Fibroblast of upper back skin (primary cell): ENCODE measurements around the gene PACRG.
"Not testable (repeated sequence)": the region's sequence is repeated elsewhere in the genome, so short reads cannot be mapped to it uniquely, and the experiment has no call there.

ENCODE experiments used
- DNase-seq: peaks from one replicate; pipeline ENCODE4 v3.0.0-alpha.2; 2013

PACRG gene

GRCh38 chr6:162727322-162728182 is at the start of gene PACRG, which contains the start of gene PRKN:
PACRG (plus strand) TSS chr6:162727974.
PRKN (minus strand) TSS chr6:162727766.
- peak; percentile 96 for DNase-seq

DNA sequence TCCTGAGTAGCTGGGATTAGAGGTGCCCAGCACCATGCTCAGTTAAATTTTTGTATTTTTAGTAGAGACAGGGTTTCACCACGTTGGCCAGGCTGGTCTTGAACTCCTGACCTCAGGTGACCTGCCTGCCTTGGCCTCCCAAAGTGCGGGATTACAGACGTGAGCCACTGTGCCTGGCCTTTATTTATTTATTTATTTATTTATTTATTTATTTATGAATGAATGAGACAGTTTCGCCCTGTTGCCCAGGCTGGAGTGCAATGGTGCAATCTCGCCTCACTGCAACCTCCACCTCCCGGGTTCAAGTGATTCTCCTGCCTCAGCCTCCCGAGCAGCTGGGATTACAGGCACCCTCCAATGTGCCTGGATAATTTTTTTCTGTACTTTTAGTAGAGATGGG is 48.9 kb upstream of the PACRG start:
- not testable (repeated sequence) for DNase-seq

DNA sequence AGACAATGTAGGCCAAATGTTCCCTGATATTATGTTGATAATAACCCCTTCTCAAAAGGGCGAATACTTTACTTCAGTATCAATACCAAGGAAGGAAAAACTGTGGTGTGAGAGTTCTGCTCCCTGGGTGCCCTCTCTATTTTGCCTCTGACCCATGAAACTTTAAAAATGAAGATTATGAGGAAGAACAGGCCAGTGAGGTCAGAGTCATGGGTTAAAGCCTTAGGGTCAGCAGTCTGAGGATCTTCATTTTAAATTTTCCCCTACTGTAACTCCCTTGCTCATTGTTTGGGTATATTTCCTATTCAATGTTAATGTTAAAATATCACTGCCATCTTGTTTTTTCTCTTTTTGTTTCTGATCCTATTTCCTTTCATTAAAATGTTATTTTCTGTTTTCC is 48.1 kb upstream of the PACRG start:
- no peak for DNase-seq

GRCh38 chr6:162680367-162680766 is 47.4 kb upstream of the PACRG start:
- no peak for DNase-seq

GRCh38 chr6:162680871-162681270 is 46.9 kb upstream of the PACRG start:
- no peak for DNase-seq

GRCh38 chr6:162681447-162681846 is 46.3 kb upstream of the PACRG start:
- no peak for DNase-seq

DNA sequence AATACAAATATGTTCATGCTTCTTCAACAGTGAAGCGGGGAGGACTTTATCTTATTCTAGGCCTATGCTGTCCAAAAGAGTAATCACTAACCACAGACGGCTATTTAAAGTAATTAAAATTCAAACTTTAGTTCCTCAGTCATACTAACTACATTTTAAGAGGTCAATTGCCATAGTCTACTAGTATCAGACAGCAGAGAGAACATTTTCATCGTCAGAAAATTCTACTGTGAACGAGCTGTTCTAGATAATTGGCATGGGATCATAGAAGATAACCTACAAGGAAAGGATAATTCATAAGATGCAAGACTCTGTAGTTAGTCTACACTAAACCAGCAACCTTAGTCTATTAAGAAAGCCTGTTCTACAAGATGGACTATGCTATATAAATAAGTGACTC is 44.6 kb upstream of the PACRG start:
- DNase-seq: no peak

GRCh38 chr6:162684052-162684451 is 43.7 kb upstream of the PACRG start:
- no peak for DNase-seq

GRCh38 chr6:162684961-162685360 is 42.8 kb upstream of the PACRG start:
- peak; percentile 4 for DNase-seq

- DNase-seq: no peak
Measured at GRCh38 chr6:162685586-162685985, 42.2 kb upstream of the PACRG start.

- no peak for DNase-seq
Measured at GRCh38 chr6:162688751-162689345, 38.9 kb upstream of the PACRG start.

DNA sequence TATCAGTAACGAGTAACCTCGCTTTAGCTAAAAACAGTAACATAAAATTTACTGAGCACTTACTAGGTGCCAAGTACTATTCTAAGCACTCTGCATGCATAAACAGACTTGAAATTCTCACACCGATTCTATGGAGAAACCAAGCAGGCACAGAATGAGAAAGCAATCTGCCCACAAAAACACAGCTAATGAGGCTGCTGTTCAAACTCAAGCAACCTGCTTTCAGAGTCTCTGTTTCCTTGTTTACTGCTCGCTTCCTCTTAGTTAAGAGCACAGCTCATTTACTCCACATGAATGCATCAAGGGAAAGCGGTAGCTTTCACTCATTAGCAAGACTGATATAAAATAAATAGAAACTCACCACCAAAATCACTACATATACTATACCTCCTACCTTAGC is 37.6 kb upstream of the PACRG start:
- no peak for DNase-seq

GRCh38 chr6:162697872-162698403 is 29.8 kb upstream of the PACRG start:
- no peak for DNase-seq

- no peak for DNase-seq
Measured at GRCh38 chr6:162698440-162698839, 29.3 kb upstream of the PACRG start.

DNA sequence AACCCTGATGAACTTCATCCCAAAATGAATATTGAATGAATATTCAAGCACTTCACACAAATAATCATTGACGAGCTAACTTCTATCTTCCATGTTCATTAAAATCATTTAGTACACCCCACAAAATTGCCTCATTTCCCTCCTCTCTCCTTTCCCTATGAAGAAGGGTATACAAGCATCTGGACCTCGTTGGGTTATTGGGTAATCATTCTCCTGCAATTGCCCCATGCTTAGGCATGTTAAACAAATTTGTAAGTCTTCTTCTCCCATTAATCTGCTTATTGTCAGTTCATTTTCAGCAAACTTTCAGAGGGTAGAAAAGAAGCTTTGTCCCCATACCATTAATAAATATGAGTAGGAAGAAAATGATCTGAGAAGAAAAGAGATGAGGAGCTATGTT is 27.8 kb upstream of the PACRG start:
- peak; percentile 1 for DNase-seq

- no peak for DNase-seq
Measured at GRCh38 chr6:162700966-162701365, 26.8 kb upstream of the PACRG start.

DNA sequence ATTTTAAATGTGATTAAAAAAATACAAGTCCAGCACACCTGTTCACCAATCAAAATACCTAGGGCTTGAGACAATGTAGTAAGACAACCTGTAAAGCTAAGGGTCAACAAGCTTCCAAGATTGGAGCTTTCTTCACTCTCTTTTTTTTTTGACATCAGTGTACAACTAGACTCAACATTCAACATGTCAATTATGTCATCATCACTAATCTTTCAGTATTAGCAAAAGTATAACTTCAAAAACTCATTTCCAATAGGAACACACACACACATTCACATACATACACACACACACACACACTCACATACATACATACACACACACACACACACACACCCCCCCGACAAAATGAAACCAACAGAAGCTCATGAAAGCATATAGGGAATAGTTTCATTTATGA is 26.2 kb upstream of the PACRG start:
- DNase-seq: no peak

DNA sequence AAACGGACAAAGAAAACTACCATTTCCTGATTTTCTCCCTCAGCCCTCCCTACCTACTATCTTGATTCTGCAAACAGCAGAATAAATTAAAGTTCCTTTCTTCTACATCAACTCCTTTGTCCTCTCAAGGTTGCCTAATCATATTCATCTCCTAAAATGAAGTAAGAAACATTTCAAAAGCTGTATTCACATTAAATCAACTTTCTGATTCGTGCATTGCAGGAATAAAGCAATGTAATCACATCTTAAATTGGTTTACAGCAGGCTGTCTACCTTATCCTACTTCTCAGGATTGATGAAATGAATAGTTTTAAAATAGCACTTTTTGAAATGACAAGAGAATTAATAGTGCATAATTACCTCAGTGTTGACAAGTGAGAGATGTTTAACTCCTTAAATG is 25.3 kb upstream of the PACRG start:
- no peak for DNase-seq

DNA sequence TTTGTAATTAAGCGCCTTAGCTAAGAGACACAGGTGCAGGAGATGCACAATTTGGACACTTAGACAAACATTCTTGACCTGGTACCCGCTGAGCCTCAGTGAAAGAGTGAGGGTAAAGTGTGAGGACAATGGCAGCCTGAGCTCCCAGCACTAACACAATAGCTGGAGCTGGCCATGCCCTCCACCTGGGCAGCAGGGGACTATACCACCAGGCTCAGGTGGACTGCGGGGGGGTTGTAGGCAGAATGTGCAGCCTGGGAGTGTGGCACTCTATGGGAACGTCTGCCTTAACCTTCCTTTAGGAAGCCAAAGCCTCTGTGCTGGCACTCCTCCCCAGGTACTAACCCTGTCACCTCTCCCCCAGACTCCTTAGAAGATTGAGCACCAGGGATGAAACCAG is 23.8 kb upstream of the PACRG start:
- DNase-seq: no peak

GRCh38 chr6:162705736-162706135 is 22.0 kb upstream of the PACRG start:
- no peak for DNase-seq

DNA sequence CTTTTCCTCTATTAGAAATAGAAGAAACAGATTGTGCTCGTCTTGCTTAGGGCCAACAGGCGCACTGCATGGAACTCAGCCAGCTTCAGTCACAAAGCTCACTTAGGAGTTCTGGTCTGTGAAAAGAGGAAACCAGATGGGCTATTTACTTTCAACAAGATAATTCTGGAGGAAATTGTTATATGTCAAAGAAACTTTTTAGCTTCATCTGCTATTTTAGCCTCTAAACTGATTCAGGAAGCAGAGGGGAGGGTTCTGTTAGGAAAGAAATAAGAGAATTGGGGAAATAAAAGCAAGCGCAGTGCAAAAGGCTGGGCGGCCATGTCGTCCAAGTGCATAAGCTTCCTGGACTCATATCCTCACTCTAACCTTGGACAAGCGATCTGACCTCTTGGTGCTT is 21.5 kb upstream of the PACRG start:
- DNase-seq: peak; percentile 3

GRCh38 chr6:162708971-162709370 is 18.8 kb upstream of the PACRG start:
- peak; percentile 1 for DNase-seq

DNA sequence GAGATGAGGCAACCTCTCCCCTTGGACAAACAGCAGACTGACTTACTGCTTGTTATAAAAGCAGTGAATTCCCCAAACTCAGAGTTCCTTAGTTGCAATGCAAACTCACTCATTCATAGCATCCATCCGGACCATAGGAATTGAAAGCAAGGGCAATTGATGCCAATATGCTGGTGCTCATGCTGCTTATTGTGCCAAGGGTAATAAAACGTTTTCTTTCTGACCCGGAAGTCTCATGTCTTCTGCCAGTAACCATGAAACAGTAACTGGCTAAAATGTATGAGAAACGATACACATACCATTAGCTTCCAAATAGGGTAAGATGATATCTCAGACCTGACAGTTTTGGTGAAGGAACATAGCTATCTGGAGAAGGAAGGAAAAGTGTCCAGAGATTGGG is 18.3 kb upstream of the PACRG start:
- DNase-seq: no peak

DNA sequence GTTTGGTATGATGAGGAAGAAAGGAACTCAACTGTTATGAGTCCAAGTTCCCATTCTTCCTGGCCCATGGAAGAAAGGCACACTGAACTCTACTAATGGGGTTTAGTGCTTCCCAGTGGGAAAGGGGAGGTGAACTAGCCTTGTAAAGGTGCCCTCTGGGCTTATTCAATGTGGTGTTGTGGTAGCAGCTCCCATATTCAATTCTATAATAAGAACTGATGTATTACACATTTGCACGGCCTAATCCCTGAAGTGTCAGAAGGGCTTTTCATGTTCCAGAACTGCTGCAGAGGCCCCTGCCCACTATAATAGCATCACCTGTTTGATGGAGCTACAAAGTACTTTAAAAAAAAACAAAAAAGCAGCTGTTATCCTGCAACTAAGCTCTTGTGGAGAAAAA is 17.4 kb upstream of the PACRG start:
- DNase-seq: no peak
